Nephron progenitor cell (in vitro differentiated cells): Measurements from ENCODE around the gene ACAP3.

Experiments
- DNase-seq: peaks from one replicate; pipeline ENCODE4 v3.0.0; 2021
- H3K27ac Mint-ChIP-seq: 2 replicates; pipeline ENCODE4 v1.8.0; 2021; ENCODE audit warnings: mild to moderate bottlenecking, moderate library complexity, mixed read lengths
- H3K27me3 Mint-ChIP-seq: 2 replicates; pipeline ENCODE4 v1.8.0; 2021; ENCODE audit warnings: mild to moderate bottlenecking, low read depth, mixed read lengths; ENCODE audit not compliant: poor library complexity
- H3K36me3 Mint-ChIP-seq: 2 replicates; pipeline ENCODE4 v1.8.0; 2021; ENCODE audit warnings: low read depth, mixed read lengths
- H3K4me1 Mint-ChIP-seq: 2 replicates; pipeline ENCODE4 v1.8.0; 2021; ENCODE audit warnings: mixed read lengths
- H3K4me3 Mint-ChIP-seq: 2 replicates; pipeline ENCODE4 v1.8.0; 2021; ENCODE audit warnings: mild to moderate bottlenecking, moderate library complexity, mixed read lengths
- H3K9me3 Mint-ChIP-seq: 2 replicates; pipeline ENCODE4 v1.8.0; 2021; ENCODE audit warnings: mild to moderate bottlenecking, moderate library complexity, mixed read lengths
- CTCF ChIP-seq: fragments of 200-600 bp; sonication (generic); IDR thresholded peaks from 2 replicates; pipeline ENCODE4 v1.5.0; 2021; ENCODE audit warnings: antibody characterized with exemption

ACAP3 gene

GRCh38 chr1:1332774-1333480, 25.2 kb upstream of the ACAP3 start:
- H3K27ac Mint-ChIP-seq, result no peak overlapping the region
- peaks cover 4% of the 10 kb centered on the region for H3K4me1 Mint-ChIP-seq
- no peak for DNase-seq
- no peaks in the 10 kb centered on the region for H3K27me3 Mint-ChIP-seq
- no peaks in the 10 kb centered on the region for H3K9me3 Mint-ChIP-seq
- TF ChIP-seq CTCF, result no peak
- peaks cover 4% of the 10 kb centered on the region for H3K36me3 Mint-ChIP-seq
- no peak overlapping the region for H3K4me3 Mint-ChIP-seq

GRCh38 chr1:1332031-1332755, 24.5 kb upstream of the ACAP3 start:
- Mint-ChIP-seq H3K36me3 (peaks cover 4% of the 10 kb centered on the region), H3K4me1 (peaks cover 4% of the 10 kb centered on the region), H3K27me3 (no peaks in the 10 kb centered on the region), H3K4me3 (no peak overlapping the region), H3K27ac (no peak overlapping the region), H3K9me3 (no peaks in the 10 kb centered on the region)
- DNase-seq, result no peak
- TF ChIP-seq CTCF, result no peak

GRCh38 chr1:1331068-1331965, 23.6 kb upstream of the ACAP3 start, which contains the start of gene TAS1R3:
Gene TAS1R3, plus strand, starts transcription at chr1:1331280. Its CDS starts 66 bp downstream, at chr1:1331346.
- no peak for DNase-seq
- H3K9me3 Mint-ChIP-seq, result no peaks in the 10 kb centered on the region
- TF ChIP-seq CTCF, result no peak
- no peak within 1 kb of the TSS for H3K4me3 Mint-ChIP-seq
- H3K36me3 Mint-ChIP-seq, result peaks cover 4% of the 10 kb centered on the region
- H3K27me3 Mint-ChIP-seq, result no peaks in the 10 kb centered on the region
- H3K27ac Mint-ChIP-seq, result peak within 1 kb of the TSS; percentile 57
- H3K4me1 Mint-ChIP-seq, result peaks cover 4% of the 10 kb centered on the region

- Mint-ChIP-seq H3K36me3 (peaks cover 4% of the 10 kb centered on the region), H3K4me1 (peaks cover 4% of the 10 kb centered on the region), H3K4me3 (no peak overlapping the region), H3K9me3 (no peaks in the 10 kb centered on the region), H3K27me3 (no peaks in the 10 kb centered on the region), H3K27ac (peak overlapping the region; percentile 57)
- DNase-seq, result no peak
- TF ChIP-seq CTCF, result no peak
Observed at GRCh38 chr1:1330366-1331067, 22.8 kb upstream of the ACAP3 start.

- H3K4me1 Mint-ChIP-seq, result no peaks in the 10 kb centered on the region
- H3K4me3 Mint-ChIP-seq, result no peak overlapping the region
- H3K36me3 Mint-ChIP-seq, result no peaks in the 10 kb centered on the region
- no peaks in the 10 kb centered on the region for H3K9me3 Mint-ChIP-seq
- DNase-seq, result no peak
- no peak for TF ChIP-seq CTCF
- peak overlapping the region; percentile 42 for H3K27ac Mint-ChIP-seq
- no peaks in the 10 kb centered on the region for H3K27me3 Mint-ChIP-seq
Observed at GRCh38 chr1:1329304-1330210, 21.8 kb upstream of the ACAP3 start.
